CD4-positive, alpha-beta T cell treated with Interleukin-15 for 4 hours (primary cell): ENCODE results near the gene C9.
A peak's percentile ranks its signal among the peaks of the same experiment; 100 is the strongest.
"Not testable (repeated sequence)": the region's sequence is repeated elsewhere in the genome, so short reads cannot be mapped to it uniquely, and the experiment has no call there.

Experiments used
- DNase-seq: peaks from one replicate; pipeline ENCODE4 v3.0.0-alpha.2; 2020; ENCODE audit warnings: low spot score

C9 gene

GRCh38 chr5:39328731-39329130 lies 35.6 kb downstream of the C9 start:
- DNase-seq = no peak

DNA sequence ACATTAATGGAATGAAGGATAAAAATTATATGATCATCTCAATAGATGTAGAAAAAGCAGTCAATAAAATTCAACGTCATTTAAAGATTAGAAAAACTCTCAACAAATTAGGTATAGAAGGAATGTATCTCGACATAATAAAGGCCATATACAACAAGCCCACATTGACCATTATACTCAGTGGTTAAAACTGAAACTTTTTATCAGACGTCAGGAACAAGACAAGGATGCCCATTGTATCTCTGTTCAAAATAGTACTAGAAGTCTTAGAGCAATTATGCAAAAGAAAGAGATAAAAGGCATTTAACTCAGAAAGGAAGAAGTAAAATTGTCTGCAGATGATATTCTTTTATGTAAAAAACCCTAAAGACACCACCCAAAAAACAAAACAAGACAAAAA lies 40.8 kb downstream of the C9 start:
- no peak for DNase-seq

DNA sequence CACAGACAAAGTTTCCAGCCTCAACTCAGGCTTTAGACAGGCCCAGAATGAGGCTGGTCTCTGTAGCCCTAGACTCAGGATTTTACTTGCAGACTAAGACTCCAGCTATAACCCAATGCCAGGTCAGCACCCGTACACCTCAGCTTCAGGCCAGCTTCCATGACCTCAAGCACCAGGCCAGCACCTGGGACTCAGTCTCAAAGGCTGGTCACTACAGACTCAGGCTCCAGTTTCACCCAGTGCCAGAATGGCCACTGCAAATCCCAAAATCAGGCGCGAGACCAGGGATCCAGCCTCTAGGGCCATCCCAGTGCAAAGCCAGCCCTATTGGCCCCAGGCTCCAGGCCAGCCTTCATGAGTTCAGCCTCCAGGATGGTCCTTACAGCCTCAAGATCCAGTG lies 44.9 kb downstream of the C9 start:
- no peak for DNase-seq

DNA sequence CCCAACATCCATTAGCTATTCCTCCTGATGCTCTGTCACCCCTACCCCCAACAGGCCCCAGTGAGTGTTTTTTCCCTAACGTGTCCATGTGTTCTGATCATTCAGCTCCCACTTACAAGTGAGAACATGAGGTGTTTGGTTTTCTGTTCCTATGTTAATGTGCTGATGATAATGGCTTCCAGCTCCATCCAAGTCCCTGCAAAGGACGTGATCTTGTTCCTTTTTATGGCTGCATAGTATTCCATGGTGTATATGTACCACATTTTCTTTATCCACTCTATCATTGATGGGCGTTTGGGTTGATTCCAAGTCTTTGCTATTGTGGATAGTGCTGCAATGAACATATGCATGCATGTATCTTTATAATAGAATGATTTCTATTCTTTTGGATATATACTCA lies 47.8 kb downstream of the C9 start:
- not testable (repeated sequence) for DNase-seq

DNA sequence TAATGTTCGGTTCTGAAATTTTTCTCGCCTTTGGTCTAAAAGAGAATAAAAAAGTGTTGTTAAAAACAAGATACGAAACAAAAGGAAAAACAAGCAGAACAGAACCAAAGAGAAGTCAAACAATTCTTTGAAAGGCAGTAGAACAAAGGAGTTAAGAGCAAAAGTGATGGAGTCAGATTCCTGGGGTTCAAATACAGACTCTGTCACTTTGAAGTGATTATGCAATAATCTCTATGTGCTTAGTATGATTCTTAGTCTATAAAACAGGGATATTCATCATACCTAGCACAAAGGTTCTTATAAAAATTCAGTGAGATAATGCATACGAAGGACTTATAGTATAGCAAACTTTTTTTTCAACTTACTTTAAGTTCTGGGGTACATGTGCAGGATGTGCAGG lies 48.3 kb downstream of the C9 start:
- DNase-seq = no peak

DNA sequence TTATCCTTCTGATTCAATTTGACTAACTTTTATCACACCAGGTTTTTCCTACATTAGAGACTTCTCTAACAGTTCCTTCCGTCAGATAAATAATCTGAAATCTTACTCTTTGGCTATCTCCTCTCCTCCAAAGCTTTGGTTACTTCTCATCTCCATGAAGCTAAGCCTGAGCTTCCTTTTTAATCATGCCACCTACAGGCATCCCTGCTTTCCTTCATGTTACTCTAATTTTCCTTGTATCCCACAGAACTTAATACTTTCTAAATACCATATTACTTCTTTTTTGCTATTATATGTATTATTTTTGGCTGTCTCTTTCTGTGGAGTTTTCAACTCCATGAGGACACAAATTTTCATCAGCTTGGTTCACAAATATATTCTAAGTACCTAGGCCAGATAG lies 49.7 kb downstream of the C9 start:
- no peak for DNase-seq

DNA sequence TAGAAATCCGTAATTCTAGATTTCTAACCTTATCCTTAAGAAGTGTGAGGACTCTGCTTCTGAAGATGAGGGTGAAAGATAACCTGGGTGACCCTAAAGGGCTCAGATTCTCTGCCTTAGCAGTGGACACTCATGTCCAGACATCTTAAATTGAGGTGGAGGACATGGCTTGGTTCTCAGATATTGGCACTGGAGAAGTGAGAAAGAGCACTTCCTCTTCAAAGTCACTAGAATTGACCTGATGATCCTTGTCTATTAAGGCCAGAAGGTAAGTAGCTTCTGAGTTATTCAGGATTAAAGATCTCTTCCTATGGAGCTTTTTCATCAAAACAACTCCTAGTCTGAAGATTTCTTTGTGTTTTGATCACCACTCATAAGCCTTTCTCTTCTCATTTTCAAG lies 54.8 kb downstream of the C9 start:
- no peak for DNase-seq

GRCh38 chr5:39302472-39302871 lies 61.8 kb downstream of the C9 start:
- DNase-seq = no peak

- DNase-seq = no peak
These were observed 62.9 kb downstream of the C9 start for GRCh38 chr5:39301406-39301805.

DNA sequence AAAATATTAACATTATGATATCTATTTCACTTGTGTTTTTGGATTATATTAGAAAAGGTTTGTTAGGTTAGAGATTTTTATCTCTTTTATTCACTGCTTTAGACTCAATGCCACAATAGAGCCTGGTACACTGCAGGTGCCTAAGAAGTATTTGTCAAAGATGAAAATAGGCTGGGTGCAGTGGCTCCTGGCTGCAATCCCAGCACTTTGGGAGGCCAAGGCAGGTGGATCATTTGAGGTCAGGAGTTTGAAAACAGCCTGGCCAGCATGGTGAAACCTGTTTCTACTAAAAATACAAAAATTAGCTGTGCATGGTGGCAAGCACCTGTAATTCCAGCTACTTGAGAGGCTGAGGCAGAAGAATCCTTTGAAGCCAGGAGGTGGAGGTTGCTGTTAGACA lies 64.3 kb downstream of the C9 start:
- no peak for DNase-seq

GRCh38 chr5:39294736-39295135 lies 69.6 kb downstream of the C9 start:
- DNase-seq = no peak

DNA sequence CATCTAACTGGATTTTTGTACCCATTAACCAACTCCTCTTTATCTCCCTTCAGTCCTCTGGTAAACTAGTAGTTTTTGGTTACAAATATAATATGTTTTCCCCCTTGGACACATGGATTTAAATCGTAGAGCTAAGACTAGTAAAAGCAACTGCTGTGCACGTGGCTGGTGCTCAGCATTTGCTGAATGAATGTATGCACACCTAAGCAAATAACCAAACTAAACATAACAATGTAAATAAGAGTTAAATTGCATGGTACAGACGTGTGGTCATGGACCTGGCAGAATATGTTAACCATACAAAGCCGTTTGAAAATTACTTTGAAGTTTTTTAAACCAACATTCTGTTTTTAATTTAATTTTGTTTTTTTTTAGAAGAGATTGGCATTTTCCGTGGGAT lies 79.7 kb downstream of the C9 start:
- no peak for DNase-seq

DNA sequence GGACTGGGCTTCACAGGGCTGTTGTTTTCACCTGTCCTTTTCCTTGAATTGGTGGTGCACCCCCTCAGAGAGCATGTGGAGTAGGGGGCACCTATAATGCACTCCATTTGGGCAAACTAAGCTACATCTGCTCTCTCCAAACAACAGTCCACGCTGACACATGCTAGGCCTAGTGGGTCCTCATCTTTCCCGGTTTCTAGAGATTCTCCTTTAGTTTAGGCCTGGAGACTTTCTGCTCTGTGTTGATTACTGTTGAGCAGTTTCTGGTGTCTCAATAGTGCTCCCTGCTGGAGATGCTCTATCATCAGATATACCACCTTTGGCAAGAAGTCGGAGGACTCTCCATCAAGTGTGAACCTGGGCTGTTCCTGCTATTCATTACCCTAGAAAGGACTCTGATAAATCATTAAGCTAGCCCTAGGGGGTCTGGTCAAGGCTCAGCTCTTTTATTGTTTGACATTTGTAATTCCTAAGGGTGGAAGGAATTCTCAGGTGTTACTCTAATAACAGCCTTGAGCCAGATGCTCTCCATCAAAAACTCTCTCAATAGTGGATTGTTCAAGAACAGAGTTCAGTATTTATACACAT lies 81.0 kb downstream of the C9 start:
- DNase-seq = peak; percentile 84

GRCh38 chr5:39282561-39282960 lies 81.7 kb downstream of the C9 start:
- DNase-seq = no peak

GRCh38 chr5:39275865-39276264 lies 88.4 kb downstream of the C9 start:
- DNase-seq = not testable (repeated sequence)

DNA sequence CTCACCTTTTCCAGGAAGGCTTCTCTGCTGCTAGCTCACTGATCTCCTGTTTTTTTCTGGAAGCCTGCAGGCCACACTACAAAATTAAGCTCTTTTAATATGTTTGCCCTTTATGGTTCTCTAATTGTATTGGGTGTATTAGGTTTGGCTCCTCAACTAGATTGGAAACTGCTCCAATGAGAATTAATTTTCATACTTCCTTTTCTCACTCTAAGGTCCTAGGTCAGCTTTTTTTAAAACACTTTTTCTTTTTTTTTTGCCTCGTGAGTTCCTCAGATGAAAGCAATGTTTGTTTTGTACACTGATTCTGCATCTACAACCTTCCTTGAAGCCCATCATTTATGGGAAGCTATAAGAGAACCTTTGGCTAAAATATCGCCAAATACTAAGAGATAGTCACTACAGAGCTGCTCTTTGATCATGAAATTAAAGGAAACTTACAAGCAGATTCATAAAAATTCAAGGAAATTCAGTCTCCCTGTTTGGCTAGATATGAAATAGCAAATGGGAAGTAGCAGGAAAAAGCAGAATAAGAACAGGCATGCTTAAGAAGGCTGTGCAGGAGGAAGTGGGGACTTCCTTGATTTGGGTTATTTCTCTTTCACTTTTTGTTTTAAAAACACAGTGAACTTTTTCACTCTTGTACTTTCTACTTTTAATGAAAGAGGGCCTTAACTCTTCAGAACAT lies 89.8 kb downstream of the C9 start:
- peak; percentile 47 for DNase-seq

DNA sequence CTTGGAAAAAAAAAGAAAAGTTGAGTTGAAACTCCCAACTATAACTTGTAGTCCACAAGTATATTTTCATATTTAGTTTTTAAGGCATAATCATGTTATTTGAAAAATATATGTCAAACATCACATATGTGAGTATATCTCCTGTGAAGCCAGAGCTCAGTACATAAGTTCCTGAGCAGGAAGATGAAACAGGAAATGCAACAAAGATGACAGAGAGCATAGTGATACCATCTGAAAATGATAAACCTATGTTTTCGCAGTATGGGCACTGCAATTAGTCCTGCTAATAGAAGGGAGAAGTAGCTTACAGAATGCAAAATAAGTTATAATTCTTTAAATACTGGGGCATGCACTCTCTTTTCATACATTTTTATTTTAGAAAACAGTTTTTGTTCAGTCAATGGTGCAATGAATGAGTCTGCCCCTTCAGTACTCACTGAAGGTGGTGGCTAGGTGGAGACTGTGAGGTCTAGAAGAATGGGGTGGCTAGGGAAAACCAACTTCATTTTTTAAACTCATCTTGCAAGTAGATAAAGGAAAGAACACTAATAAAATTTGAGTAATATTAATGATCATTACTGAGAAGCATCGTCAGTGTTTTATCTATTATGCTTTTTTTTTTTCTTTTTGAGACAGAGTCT lies 90.9 kb downstream of the C9 start:
- DNase-seq = peak; percentile 44

DNA sequence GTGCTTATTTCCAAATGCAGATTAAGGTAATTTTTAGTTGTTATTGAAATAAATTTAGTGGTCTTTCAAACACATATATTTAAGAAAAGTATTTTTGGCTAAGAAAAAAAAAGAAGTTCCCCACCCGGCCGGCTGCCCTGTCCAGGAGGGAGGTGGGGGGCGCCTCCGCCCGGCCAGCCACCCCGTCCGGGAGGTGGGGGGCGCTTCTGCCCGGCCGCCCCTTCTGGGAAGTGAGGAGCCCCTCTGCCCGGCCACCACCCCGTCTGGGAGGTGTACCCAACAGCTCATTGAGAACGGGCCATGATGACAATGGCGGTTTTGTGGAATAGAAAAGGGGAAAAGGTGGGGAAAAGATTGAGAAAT lies 91.4 kb downstream of the C9 start:
- not testable (repeated sequence) for DNase-seq

GRCh38 chr5:39270225-39270848 lies 94.0 kb downstream of the C9 start:
- peak; percentile 28 for DNase-seq

- no peak for DNase-seq
These were observed 97.1 kb downstream of the C9 start for GRCh38 chr5:39267186-39267585.

- DNase-seq = no peak
These were observed 97.9 kb downstream of the C9 start for GRCh38 chr5:39266442-39266841.

- DNase-seq = no peak
These were observed 99.8 kb downstream of the C9 start for GRCh38 chr5:39264528-39264927.

- no peak for DNase-seq
These were observed 101.3 kb downstream of the C9 start for GRCh38 chr5:39262981-39263380.
